Urinary bladder (tissue), 4 donors: ENCODE measurements around the gene CEBPE. TPM values are rescaled to one million over a fixed set of nuclear protein-coding genes. Genes with fewer than 3 reads are reported as not detected.

Source experiments
- DNase-seq: peaks from one replicate; pipeline ENCODE4 v3.0.0-alpha.2; 2015; ENCODE audit errors: extremely low spot score
- H3K27ac ChIP-seq: one replicate; pipeline ENCODE4 v1.5.1; 2013; ENCODE audit warnings: low read depth, mild to moderate bottlenecking, moderate library complexity
- H3K36me3 ChIP-seq: one replicate; pipeline ENCODE4 v1.6.1; 2013; ENCODE audit warnings: mild to moderate bottlenecking, moderate library complexity; ENCODE audit not compliant: insufficient read depth
- H3K4me1 ChIP-seq: one replicate; pipeline ENCODE4 v1.6.1; 2013; ENCODE audit warnings: mild to moderate bottlenecking, moderate library complexity; ENCODE audit not compliant: insufficient read depth
- H3K4me3 ChIP-seq: one replicate; pipeline ENCODE4 v1.5.1; 2013; ENCODE audit warnings: low read depth, low read length
- WGBS: extraction: QIAGEN DNeasy Blood & Tissue Kit; methylation state at CpG from one replicate; pipeline ENCODE4 v1.1.7; 2013; 5-methylcytosine and 5-hydroxymethylcytosine counted together
- polyA plus RNA-seq: library from polyadenylated mRNA; stranded (reverse); fragments of 200-250 nt; gene quantifications from one replicate; pipeline ENCODE4 v1.2.3, GENCODE V29; 2013
- total RNA-seq: library from RNA; depleted of rRNA; stranded (reverse); fragments of >200 nt; gene quantifications from one replicate; pipeline ENCODE4 v1.2.3, GENCODE V29; 2014
- donor health status: healthy with polysubstance abuse.
- donor health status: healthy.

CEBPE gene
- total and polyA plus RNA-seq, 2 donors: 0.06 TPM; not detected in 1

DNA sequence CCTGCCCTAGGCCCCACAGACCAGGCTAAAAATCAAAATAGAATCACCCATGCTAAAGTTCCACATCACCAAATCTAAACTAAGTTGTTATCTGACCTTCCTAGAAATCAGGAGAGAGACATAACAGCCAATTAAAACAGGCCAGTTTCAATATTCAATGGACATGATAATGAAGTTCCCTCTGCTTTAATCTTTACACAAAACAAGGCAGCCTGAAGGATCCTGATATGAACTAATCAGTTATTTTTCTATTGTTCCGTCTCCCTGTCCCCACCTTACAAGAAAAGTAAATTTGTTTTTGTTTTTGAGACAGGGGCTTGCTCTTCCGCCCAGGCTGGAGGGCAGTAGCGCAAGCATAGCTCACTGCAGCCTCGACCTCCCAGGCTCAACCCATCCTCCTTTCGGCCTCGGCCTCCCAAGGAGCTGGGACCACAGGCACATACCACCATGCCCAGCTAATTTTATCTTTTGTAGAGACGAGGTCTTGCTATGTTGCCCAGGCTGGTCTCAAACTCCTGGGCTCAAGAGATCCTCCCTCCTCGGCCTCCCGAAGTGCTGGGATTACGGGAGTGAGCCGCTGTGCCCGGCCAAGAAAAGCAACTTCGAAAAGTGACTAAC lies 5.4 kb upstream of the CEBPE start:
- no peak overlapping the region for H3K4me3 ChIP-seq
- no peak overlapping the region for H3K27ac ChIP-seq
- 89% methylated on average over 13 of the region's 13 CpGs for WGBS
- no peak for DNase-seq
- H3K36me3 ChIP-seq: peaks cover 2% of the 10 kb centered on the region
- H3K4me1 ChIP-seq: no peaks in the 10 kb centered on the region

DNA sequence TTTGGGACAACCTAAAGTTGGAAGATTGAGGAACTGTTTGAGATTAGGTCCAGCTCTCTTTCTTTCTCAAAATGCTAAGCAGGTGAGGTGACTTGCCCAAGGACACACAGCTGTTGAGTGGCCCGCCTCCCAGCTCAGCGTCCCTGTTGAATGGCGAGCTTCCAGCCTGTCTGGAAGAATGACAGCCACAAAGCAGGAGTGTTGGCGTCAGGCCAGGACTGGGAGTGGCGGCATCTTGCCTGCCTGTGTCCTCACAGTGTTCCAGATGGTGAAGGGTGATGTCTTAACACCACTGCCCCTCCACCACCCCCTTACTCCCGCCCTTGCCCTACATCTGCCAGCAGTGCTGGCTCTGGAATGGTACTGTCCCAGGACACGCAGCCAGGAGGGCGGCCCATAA lies 4.4 kb upstream of the CEBPE start:
- H3K36me3 ChIP-seq: peaks cover 2% of the 10 kb centered on the region
- no peak overlapping the region for H3K27ac ChIP-seq
- WGBS: 50% methylated on average over 8 of the region's 8 CpGs
- DNase-seq: no peak
- no peak overlapping the region for H3K4me3 ChIP-seq
- H3K4me1 ChIP-seq: no peaks in the 10 kb centered on the region

DNA sequence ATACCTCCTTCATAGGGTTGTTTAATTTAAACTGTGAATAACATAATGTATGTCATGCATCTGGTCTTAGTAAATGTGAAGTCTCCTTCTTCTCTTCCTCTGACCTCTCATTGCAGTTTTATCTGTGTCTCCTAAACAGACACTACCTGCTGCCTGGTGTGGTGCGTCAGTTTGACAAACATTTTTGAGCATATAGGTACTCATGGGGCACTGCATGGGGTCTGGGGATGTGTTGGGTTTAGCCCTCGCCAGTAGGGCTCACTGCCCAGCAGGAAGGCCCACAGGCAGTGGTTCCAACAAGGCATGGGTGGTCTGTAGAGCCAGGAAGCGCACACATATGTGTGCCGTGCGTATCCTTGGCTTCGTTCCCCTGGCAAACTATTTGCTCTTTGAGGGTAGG lies 3.0 kb upstream of the CEBPE start:
- Histone ChIP-seq H3K36me3 (peaks cover 2% of the 10 kb centered on the region), H3K4me1 (no peaks in the 10 kb centered on the region), H3K27ac (no peak overlapping the region), H3K4me3 (no peak overlapping the region)
- WGBS: 92% methylated on average over 6 of the region's 6 CpGs
- DNase-seq: no peak

DNA sequence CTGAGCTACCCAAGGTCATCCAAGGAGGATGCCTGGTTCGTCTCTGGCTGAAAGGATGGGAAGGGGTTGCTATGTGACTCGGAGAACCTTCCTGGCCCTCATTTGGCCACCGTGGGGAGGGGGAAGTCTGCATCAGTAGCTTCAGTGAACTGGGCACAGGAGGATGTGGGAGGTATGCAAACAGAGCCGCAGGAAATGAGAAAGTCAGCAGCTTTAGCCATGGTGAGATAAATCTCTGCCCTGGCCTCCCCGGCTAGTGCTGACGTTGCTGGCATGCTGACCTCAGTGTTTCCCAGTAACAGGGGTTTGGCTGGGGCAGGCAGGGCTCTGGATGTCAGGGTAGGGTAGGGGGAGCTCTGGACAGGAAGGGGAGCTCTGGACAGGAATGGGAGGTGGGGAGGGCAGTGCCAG lies 2.3 kb upstream of the CEBPE start:
- no peaks in the 10 kb centered on the region for H3K4me1 ChIP-seq
- 29% methylated on average over 6 of the region's 6 CpGs for WGBS
- H3K27ac ChIP-seq: no peak overlapping the region
- DNase-seq: no peak
- H3K4me3 ChIP-seq: no peak overlapping the region
- H3K36me3 ChIP-seq: no peaks in the 10 kb centered on the region

- Histone ChIP-seq H3K4me1 (no peaks in the 10 kb centered on the region), H3K27ac (no peak overlapping the region), H3K36me3 (no peaks in the 10 kb centered on the region), H3K4me3 (no peak overlapping the region)
- peak; percentile 84 for DNase-seq
- 18% methylated on average over 9 of the region's 9 CpGs for WGBS
These were observed 1.6 kb upstream of the CEBPE start for GRCh38 chr14:23120541-23121251.

DNA sequence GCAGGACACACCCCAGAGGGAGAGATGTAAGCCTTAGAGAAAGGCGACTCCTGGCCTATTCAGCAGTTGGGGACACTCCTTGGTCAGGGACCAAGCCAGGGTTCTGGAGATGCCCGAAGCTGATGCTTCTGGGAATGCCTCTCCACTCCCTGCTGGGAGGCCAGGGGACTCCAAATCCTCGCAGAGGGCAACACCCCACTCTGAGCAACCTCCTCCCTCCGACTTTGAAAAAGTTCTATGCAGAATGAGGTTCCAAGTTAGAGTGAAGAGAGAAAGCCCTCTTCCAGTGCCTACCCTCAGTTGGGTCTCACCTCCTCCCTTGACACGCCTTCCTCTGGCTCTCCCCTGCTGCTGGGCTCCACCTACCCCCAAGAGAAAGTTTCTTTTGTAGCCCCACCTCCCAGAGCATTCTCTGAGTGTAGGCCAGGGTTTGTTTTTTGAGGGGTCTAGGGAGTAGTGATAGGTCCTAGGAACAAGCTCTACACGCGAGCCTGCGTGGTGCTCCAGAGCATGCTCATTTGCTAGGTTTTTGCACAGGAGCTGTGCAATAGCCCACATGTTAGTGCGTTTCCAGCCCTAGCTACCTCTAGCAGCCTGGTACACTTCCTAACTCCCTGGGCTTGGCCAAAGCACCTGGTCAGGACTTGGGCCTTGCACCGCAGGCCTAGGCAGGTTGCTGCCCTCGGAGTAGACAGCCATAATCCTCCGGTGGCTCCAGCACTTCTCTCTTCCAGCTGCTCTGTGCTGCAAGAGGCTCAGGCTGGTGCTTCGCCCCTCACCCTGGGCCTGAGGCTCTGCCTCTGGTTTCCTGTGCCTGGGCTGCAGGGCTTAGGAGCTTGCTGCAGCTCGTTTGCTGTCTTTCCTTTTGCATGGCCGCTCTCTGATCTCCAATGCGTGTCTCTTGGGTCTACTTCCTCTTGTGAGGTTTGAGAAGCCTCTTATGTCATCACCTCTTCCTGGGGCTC lies 590 bp upstream of the CEBPE start:
- H3K4me1 ChIP-seq: no peaks in the 10 kb centered on the region
- 75% methylated on average over 16 of the region's 16 CpGs for WGBS
- no peak overlapping the region for H3K4me3 ChIP-seq
- no peak overlapping the region for H3K27ac ChIP-seq
- H3K36me3 ChIP-seq: no peaks in the 10 kb centered on the region
- DNase-seq: no peak

GRCh38 chr14:23117371-23118020 lies 1.6 kb downstream of the CEBPE start:
- no peaks in the 10 kb centered on the region for H3K36me3 ChIP-seq
- no peak overlapping the region for H3K4me3 ChIP-seq
- 87% methylated on average over 32 of the region's 32 CpGs for WGBS
- no peak overlapping the region for H3K27ac ChIP-seq
- H3K4me1 ChIP-seq: no peaks in the 10 kb centered on the region
- DNase-seq: no peak

- Histone ChIP-seq H3K27ac (no peak overlapping the region), H3K4me3 (no peak overlapping the region), H3K36me3 (no peaks in the 10 kb centered on the region), H3K4me1 (no peaks in the 10 kb centered on the region)
- DNase-seq: no peak
- 86% methylated on average over 5 of the region's 5 CpGs for WGBS
These were observed 3.1 kb downstream of the CEBPE start for GRCh38 chr14:23115918-23116317.

DNA sequence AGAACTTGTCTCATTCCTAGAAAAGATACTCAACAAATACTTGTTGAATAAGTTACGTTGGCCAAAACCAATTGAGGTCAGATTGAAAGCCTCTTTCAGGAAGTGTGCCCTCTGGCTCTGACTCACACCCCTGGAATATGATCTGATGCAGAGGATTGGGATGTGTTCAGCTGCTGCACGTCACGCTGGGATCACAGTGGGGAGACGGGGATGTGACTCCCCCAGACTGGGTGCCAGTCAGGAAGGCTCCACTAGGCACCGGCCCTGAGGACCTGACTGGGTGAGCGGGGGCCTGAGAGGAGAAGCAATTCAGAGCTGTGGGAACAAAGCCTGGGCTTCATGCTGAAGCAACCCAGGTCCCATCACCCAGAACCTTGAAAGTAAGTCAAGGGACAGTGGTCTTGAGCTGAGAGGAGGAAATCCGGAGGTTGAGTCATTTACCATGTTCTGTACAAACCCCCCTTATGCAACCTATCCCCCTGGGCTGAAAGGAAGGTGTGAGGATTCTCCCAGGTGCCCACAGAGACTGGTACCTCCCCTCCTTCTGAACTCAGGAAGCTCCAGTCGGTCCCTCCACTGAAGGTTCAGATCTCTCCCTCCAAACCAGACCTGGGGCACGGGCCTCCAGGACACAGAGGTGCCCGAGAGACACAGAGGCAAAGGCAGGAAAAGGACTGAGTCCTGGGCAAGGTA lies 3.9 kb downstream of the CEBPE start:
- Histone ChIP-seq H3K27ac (no peak overlapping the region), H3K4me1 (no peaks in the 10 kb centered on the region), H3K4me3 (no peak overlapping the region), H3K36me3 (no peaks in the 10 kb centered on the region)
- 76% methylated on average over 10 of the region's 10 CpGs for WGBS
- DNase-seq: no peak

DNA sequence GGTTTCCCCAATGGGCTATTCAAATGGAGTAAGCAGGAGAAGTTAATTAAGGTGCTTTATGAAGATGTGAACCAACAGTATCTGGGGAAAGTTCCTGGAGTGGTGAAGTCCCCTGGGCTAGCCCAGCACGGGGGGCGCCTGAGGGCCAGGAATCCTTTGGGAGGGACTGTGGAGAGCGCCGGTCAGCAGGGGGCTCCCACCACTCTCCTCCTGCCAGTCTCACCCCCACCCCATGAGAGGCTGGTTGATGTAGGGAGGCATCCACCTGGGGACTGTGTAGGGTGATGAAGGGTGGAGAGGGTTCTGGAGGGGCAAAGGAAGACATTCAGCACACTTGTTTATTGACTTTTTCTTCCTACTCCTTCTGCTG lies 4.4 kb downstream of the CEBPE start:
- 67% methylated on average over 4 of the region's 4 CpGs for WGBS
- no peaks in the 10 kb centered on the region for H3K36me3 ChIP-seq
- no peak overlapping the region for H3K4me3 ChIP-seq
- no peak overlapping the region for H3K27ac ChIP-seq
- H3K4me1 ChIP-seq: no peaks in the 10 kb centered on the region
- DNase-seq: no peak

DNA sequence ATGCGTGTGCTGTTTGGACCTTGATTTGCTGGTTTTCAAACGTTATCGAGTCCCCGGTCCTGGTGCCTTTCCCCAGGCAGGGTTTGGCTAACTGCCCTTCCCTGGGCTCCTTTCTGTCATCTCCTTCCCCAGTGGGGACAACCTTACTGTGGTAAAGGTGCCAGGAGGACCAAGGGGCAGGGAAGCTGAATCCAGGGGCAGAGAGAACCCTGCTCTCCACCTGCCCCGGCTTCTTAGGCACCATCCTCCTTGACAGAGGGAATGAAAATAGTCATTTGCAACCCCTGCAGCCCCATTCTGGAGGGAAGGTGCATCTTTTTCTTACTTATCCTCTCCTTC lies 5.0 kb downstream of the CEBPE start:
- 68% methylated on average over 5 of the region's 5 CpGs for WGBS
- no peak overlapping the region for H3K4me3 ChIP-seq
- H3K27ac ChIP-seq: no peak overlapping the region
- no peak for DNase-seq
- H3K36me3 ChIP-seq: no peaks in the 10 kb centered on the region
- H3K4me1 ChIP-seq: no peaks in the 10 kb centered on the region

GRCh38 chr14:23113431-23114119 lies 5.5 kb downstream of the CEBPE start:
- no peaks in the 10 kb centered on the region for H3K4me1 ChIP-seq
- no peak overlapping the region for H3K27ac ChIP-seq
- H3K36me3 ChIP-seq: no peaks in the 10 kb centered on the region
- no peak for DNase-seq
- no peak overlapping the region for H3K4me3 ChIP-seq
- 46% methylated on average over 10 of the region's 10 CpGs for WGBS
